Kidney (tissue), 14 donors: ENCODE results near the gene CHSY3. TPM values are rescaled to one million over a fixed set of nuclear protein-coding genes. Genes with fewer than 3 reads are reported as not detected.

Experiments
- DNase-seq, 5 donors: peaks; one replicate each; pipeline ENCODE4 v3.0.0-alpha.2; 2013 to 2020
- FAIRE-seq: peaks from 2 replicates; lab custom pipeline; 2012; peaks lifted over from hg19 to GRCh38; lab: Jason Lieb, UNC
- H3K27ac ChIP-seq, 2 donors: one replicate each; pipeline ENCODE4 v1.7.0; 2013; ENCODE audit warnings: low read depth in 2 of 2, low read length in 2 of 2, inconsistent platforms in 1 of 2
- H3K27me3 ChIP-seq: one replicate; pipeline ENCODE4 v1.7.1; 2013; ENCODE audit warnings: low read length, inconsistent platforms; ENCODE audit not compliant: control insufficient read depth, insufficient read depth
- H3K36me3 ChIP-seq, 3 donors: one replicate each; pipeline versions ENCODE4 v1.7.0 to v1.7.1; 2013; ENCODE audit warnings: low read length in 3 of 3, control low read depth in 1 of 3, inconsistent platforms in 1 of 3; ENCODE audit not compliant: insufficient read depth in 3 of 3, control insufficient read depth in 2 of 3
- H3K4me1 ChIP-seq, 3 donors: one replicate each; pipeline versions ENCODE4 v1.7.0 to v1.7.1; 2013; ENCODE audit warnings: low read length in 3 of 3, inconsistent platforms in 1 of 3, low read depth in 1 of 3; ENCODE audit not compliant: control insufficient read depth in 2 of 3, insufficient read depth in 2 of 3
- H3K4me3 ChIP-seq, 3 donors: one replicate each; pipeline versions ENCODE4 v1.7.0 to v1.8.1; 2013; ENCODE audit warnings: low read length in 3 of 3, control low read depth in 1 of 3, inconsistent platforms in 1 of 3
- H3K9ac ChIP-seq, 3 donors: one replicate each; pipeline versions ENCODE4 v1.7.0 to v1.7.1; 2013; ENCODE audit warnings: low read length in 3 of 3, control low read depth in 1 of 3, inconsistent platforms in 1 of 3
- H3K9me3 ChIP-seq, 3 donors: one replicate each; pipeline versions ENCODE4 v1.7.0 to v1.7.1; 2013; ENCODE audit warnings: low read length in 3 of 3, control low read depth in 1 of 3, inconsistent platforms in 1 of 3; ENCODE audit not compliant: control insufficient read depth in 2 of 3, insufficient read depth in 1 of 3
- CTCF ChIP-seq: IDR thresholded peaks from 3 replicates; pipeline ENCODE4 v1.5.1; 2012; ENCODE audit warnings: mild to moderate bottlenecking, moderate library complexity, borderline replicate concordance; ENCODE audit not compliant: insufficient read depth; ENCODE audit errors: extremely low read depth
- intact Hi-C: fragments of 100-400 bp; cut with DNase I; formaldehyde crosslinking; loops from one replicate; pipeline ENCODE4 v1.11.1; 2022
- polyA plus RNA-seq: library from polyadenylated mRNA; stranded (reverse); fragments of 350-450 nt; fragmentation: Illumina TruSeq; extraction: RNeasy Lipid Tissue Mini Kit (QIAGEN cat#74804); gene quantifications from one replicate; pipeline ENCODE4 v1.2.3, GENCODE V29; 2014; ENCODE audit warnings: low read depth, low replicate concordance; ENCODE audit not compliant: insufficient read depth
- total RNA-seq: library from RNA; stranded (reverse); fragmentation: NEBNext Ultra II Directional; extraction: Animal tissue kit (Norgen Biotek cat#: 25700); gene quantifications from one replicate; pipeline ENCODE4 v1.2.1, GENCODE V29; 2021
- donor health status: control.
- donor health status: control.
- donor health status: control.
- donor health status: control.
- donor health status: control.
- donor health status: DM: yes; HTN: yes; CAD: no.
- donor health status: Normal renal cell carcinoma (clear cell type).

CHSY3 gene
- total and polyA plus RNA-seq, 2 donors from 2014 or later = 0.13 to 3.0 TPM

DNA sequence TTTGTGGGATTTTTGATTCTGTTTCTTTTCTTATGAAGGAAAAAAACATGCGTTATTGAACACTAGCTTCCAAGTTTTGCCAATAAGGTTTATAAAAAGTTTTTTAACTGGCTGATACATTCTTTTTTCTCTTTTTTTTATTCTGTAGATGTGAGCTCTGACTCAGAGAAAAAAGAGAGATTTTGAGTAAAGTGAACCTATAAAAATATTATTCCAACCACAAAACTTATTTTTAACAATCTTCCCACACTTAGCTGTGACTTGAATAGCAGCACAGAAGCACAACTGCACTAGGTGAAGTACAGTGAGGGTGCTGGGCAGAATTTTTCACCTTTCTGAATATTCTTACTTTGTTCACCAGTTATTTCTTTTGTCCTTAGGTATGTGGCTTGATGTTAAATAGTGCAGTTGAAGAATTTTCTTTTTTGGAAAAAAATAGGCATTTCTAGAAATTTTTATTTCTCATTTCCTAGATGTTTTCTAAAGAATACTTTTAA, 41.6 kb downstream of the CHSY3 start:
- no peaks in the 10 kb centered on the region for H3K4me1 ChIP-seq
- no peaks in the 10 kb centered on the region for H3K27me3 ChIP-seq
- no peaks in the 10 kb centered on the region for H3K36me3 ChIP-seq
- no peak overlapping the region for H3K9ac ChIP-seq
- H3K9me3 ChIP-seq = no peaks in the 10 kb centered on the region
- H3K27ac ChIP-seq = no peak overlapping the region
- intact Hi-C loops = no loop called here
- FAIRE-seq (no peak), DNase-seq (no peak)
- no peak overlapping the region for H3K4me3 ChIP-seq
- TF ChIP-seq CTCF = no peak

DNA sequence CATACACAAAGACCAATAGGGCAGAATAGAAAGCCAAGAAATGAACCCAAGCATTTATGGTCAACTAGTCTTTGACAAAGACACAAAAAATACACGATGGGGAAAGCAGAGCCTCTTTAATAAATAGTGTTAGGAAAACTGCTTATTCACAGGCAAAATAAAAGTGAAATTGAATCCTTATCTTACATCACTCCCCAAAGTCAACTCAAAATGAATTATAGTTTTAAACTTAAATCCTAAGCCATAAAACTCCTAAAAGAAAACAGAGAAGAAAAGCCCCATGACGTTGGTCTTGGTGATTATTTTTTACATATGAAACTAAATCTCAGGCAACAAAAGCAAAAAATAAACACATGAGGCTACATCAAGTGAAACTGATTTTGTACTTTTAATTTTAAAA, 46.8 kb downstream of the CHSY3 start:
- H3K4me1 ChIP-seq = no peaks in the 10 kb centered on the region
- H3K4me3 ChIP-seq = no peak overlapping the region
- no peaks in the 10 kb centered on the region for H3K36me3 ChIP-seq
- no peak for TF ChIP-seq CTCF
- H3K9ac ChIP-seq = no peak overlapping the region
- no peak overlapping the region for H3K27ac ChIP-seq
- H3K9me3 ChIP-seq = no peaks in the 10 kb centered on the region
- H3K27me3 ChIP-seq = no peaks in the 10 kb centered on the region
- intact Hi-C loops = no loop called here
- DNase-seq = peak in 2 of 5 donors; percentile 4 to 17
- FAIRE-seq = no peak

DNA sequence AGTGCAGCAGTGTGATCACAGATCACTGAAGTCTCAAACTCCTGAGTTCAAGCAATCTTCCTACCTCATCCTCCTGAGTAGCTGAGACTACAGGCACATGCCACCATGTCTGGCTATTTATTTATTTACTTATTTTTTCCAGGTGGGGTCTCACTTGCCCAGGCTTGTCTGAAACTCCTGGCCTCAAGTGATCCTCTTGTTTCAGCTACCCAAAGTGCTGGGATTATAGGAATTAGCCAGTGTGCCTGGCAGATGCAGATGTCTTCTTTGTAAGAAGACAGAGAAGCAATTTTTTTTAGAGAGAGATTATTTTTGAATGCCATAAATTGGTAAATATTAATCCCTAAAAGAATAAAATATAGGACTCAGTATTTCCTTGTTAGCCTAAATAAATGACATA, 54.3 kb downstream of the CHSY3 start:
- peaks cover 0 to 4% (median 0%) of the 10 kb centered on the region in 3 donors for H3K9me3 ChIP-seq
- no peaks in the 10 kb centered on the region for H3K4me1 ChIP-seq
- H3K27ac ChIP-seq = no peak overlapping the region
- H3K9ac ChIP-seq = no peak overlapping the region
- H3K36me3 ChIP-seq = no peaks in the 10 kb centered on the region
- TF ChIP-seq CTCF = no peak
- H3K4me3 ChIP-seq = no peak overlapping the region
- no peaks in the 10 kb centered on the region for H3K27me3 ChIP-seq
- DNase-seq (no peak), FAIRE-seq (no peak)
- intact Hi-C loops = no loop called here

GRCh38 chr5:129960831-129961230, 56.6 kb downstream of the CHSY3 start:
- Histone ChIP-seq H3K27me3 (no peaks in the 10 kb centered on the region), H3K4me3 (no peak overlapping the region), H3K9ac (no peak overlapping the region), H3K4me1 (no peaks in the 10 kb centered on the region), H3K27ac (no peak overlapping the region), H3K36me3 (no peaks in the 10 kb centered on the region), H3K9me3 (peaks cover 0 to 4% (median 0%) of the 10 kb centered on the region in 3 donors)
- no peak for DNase-seq
- no peak for TF ChIP-seq CTCF
- intact Hi-C loops = no loop called here
- FAIRE-seq = no peak
